H9 (cell line): ENCODE measurements around the gene DEFB132. TPM values are rescaled to one million over a fixed set of nuclear protein-coding genes. Genes with fewer than 3 reads are reported as not detected.

Experiments
- DNase-seq: peaks from one replicate; pipeline ENCODE4 v3.0.0-alpha.2; 2017
- H2AFZ ChIP-seq: one replicate; pipeline ENCODE4 v1.6.1; 2013; ENCODE audit warnings: mild to moderate bottlenecking, low read length, control low read depth, moderate library complexity
- H2AK5ac ChIP-seq: 2 replicates; pipeline ENCODE4 v1.6.1; 2013; ENCODE audit warnings: low read length, control low read depth, mixed read lengths; ENCODE audit not compliant: insufficient read length
- H2BK120ac ChIP-seq: one replicate; pipeline ENCODE4 v1.6.1; 2013; ENCODE audit warnings: low read depth, mild to moderate bottlenecking, low read length, control low read depth, inconsistent platforms; ENCODE audit not compliant: poor library complexity, severe bottlenecking
- H2BK12ac ChIP-seq: 2 replicates; pipeline ENCODE4 v1.6.1; 2013; ENCODE audit warnings: low read length, control low read depth, mixed read lengths, low read depth; ENCODE audit not compliant: insufficient read length
- H2BK15ac ChIP-seq: 2 replicates; pipeline ENCODE4 v1.6.1; 2013; ENCODE audit warnings: low read depth, low read length, control low read depth
- H2BK20ac ChIP-seq: one replicate; pipeline ENCODE4 v1.6.1; 2013; ENCODE audit warnings: low read depth, mild to moderate bottlenecking, low read length, control low read depth, inconsistent platforms; ENCODE audit not compliant: poor library complexity, severe bottlenecking
- H2BK5ac ChIP-seq: 2 replicates; pipeline ENCODE4 v1.6.1; 2013; ENCODE audit warnings: low read length, control low read depth, mixed read lengths; ENCODE audit not compliant: insufficient read length
- H3K14ac ChIP-seq: 2 replicates; pipeline ENCODE4 v1.6.1; 2013; ENCODE audit warnings: low read length, control low read depth; ENCODE audit not compliant: insufficient read depth
- H3K18ac ChIP-seq: 2 replicates; pipeline ENCODE4 v1.6.1; 2013; ENCODE audit warnings: low read depth, mild to moderate bottlenecking, mixed read lengths, low read length, control low read depth; ENCODE audit not compliant: insufficient read length
- H3K23ac ChIP-seq: 2 replicates; pipeline ENCODE4 v1.6.1; 2013; ENCODE audit warnings: low read length, control low read depth, mixed read lengths, low read depth; ENCODE audit not compliant: insufficient read length
- H3K23me2 ChIP-seq: 2 replicates; pipeline ENCODE4 v1.6.1; 2013; ENCODE audit warnings: low read depth, mild to moderate bottlenecking, mixed read lengths, low read length, control low read depth; ENCODE audit not compliant: insufficient read length, poor library complexity, severe bottlenecking
- H3K27ac ChIP-seq: 2 replicates; pipeline ENCODE4 v1.5.1; 2013; ENCODE audit warnings: low read length, control low read depth, mixed read lengths, low read depth; ENCODE audit not compliant: insufficient read length
- H3K27me3 ChIP-seq: 2 replicates; pipeline ENCODE4 v1.6.1; 2013; ENCODE audit warnings: low read length, control low read depth, inconsistent platforms; ENCODE audit not compliant: insufficient read depth
- H3K4ac ChIP-seq: 2 replicates; pipeline ENCODE4 v1.6.1; 2013; ENCODE audit warnings: low read depth, mild to moderate bottlenecking, control low read depth, inconsistent platforms, low read length, moderate library complexity
- H3K4me1 ChIP-seq: 2 replicates; pipeline ENCODE4 v1.6.1; 2013; ENCODE audit warnings: low read length, control low read depth, inconsistent platforms; ENCODE audit not compliant: insufficient read depth
- H3K4me2 ChIP-seq: 2 replicates; pipeline ENCODE4 v1.6.1; 2013; ENCODE audit warnings: low read length, control low read depth, mixed read lengths; ENCODE audit not compliant: insufficient read length, insufficient read depth
- H3K56ac ChIP-seq: 2 replicates; pipeline ENCODE4 v1.6.1; 2013; ENCODE audit warnings: low read depth, mild to moderate bottlenecking, mixed read lengths, low read length, control low read depth; ENCODE audit not compliant: insufficient read length
- H3K79me1 ChIP-seq: 2 replicates; pipeline ENCODE4 v1.6.1; 2013; ENCODE audit warnings: low read depth, mild to moderate bottlenecking, moderate library complexity, low read length, control low read depth, inconsistent platforms; ENCODE audit not compliant: insufficient read depth, poor library complexity, severe bottlenecking
- H3K79me2 ChIP-seq: 2 replicates; pipeline ENCODE4 v1.6.1; 2013; ENCODE audit warnings: low read length, control low read depth, inconsistent platforms; ENCODE audit not compliant: insufficient read depth
- H3K9ac ChIP-seq: 2 replicates; pipeline ENCODE4 v1.6.1; 2013; ENCODE audit warnings: low read length, control low read depth, mixed read lengths; ENCODE audit not compliant: insufficient read length; ENCODE audit errors: extremely low read depth
- H3K9me3 ChIP-seq: one replicate; pipeline ENCODE4 v1.6.1; 2013; ENCODE audit warnings: low read depth, low read length, inconsistent platforms; ENCODE audit not compliant: control insufficient read depth
- H3T11ph ChIP-seq: one replicate; pipeline ENCODE4 v1.6.1; 2013; ENCODE audit warnings: mild to moderate bottlenecking, low read length, control low read depth, inconsistent platforms
- H4K20me1 ChIP-seq: one replicate; pipeline ENCODE4 v1.6.1; 2013; ENCODE audit not compliant: control insufficient read depth, insufficient read length, insufficient read depth
- H4K5ac ChIP-seq: 2 replicates; pipeline ENCODE4 v1.6.1; 2013; ENCODE audit warnings: low read depth, mild to moderate bottlenecking, mixed read lengths, low read length, control low read depth; ENCODE audit not compliant: insufficient read length
- H4K8ac ChIP-seq: replicated peaks from 2 replicates; pipeline ENCODE4 v1.6.1; 2013; ENCODE audit warnings: low read length, control low read depth, mixed read lengths, low read depth; ENCODE audit not compliant: insufficient read length
- H4K91ac ChIP-seq: 2 replicates; pipeline ENCODE4 v1.6.1; 2013; ENCODE audit warnings: low read depth, mild to moderate bottlenecking, moderate library complexity, mixed read lengths, low read length, control low read depth; ENCODE audit not compliant: insufficient read length
- H3K27ac Mint-ChIP-seq, 3 experiments: 2 replicates in 2 of 3; 3 replicates in 1 of 3; pipeline ENCODE4 v1.8.0; 2020 to 2021; ENCODE audit warnings: mixed read lengths in 3 of 3, mild to moderate bottlenecking in 1 of 3, moderate library complexity in 1 of 3
- H3K27me3 Mint-ChIP-seq: 2 replicates; pipeline ENCODE4 v1.8.0; 2021; ENCODE audit warnings: low read depth, mild to moderate bottlenecking, moderate library complexity, mixed read lengths
- H3K36me3 Mint-ChIP-seq, 3 experiments: 2 replicates in 2 of 3; 3 replicates in 1 of 3; pipeline ENCODE4 v1.8.0; 2020 to 2021; ENCODE audit warnings: low read depth in 3 of 3, mixed read lengths in 3 of 3; ENCODE audit not compliant: insufficient read depth in 1 of 3
- H3K4me1 Mint-ChIP-seq, 2 experiments: 2 replicates each; pipeline ENCODE4 v1.8.0; 2020; ENCODE audit warnings: mixed read lengths in 2 of 2
- H3K4me3 Mint-ChIP-seq, 2 experiments: 2 replicates in 1 of 2; 3 replicates in 1 of 2; pipeline ENCODE4 v1.8.0; 2020 to 2021; ENCODE audit warnings: mild to moderate bottlenecking in 2 of 2, mixed read lengths in 2 of 2, moderate library complexity in 1 of 2
- H3K9me3 Mint-ChIP-seq, 2 experiments: 2 replicates in 1 of 2; 3 replicates in 1 of 2; pipeline ENCODE4 v1.8.0; 2020; ENCODE audit warnings: mild to moderate bottlenecking in 2 of 2, mixed read lengths in 2 of 2, moderate library complexity in 1 of 2
- CTCF ChIP-seq: fragments of 200-600 bp; sonication (generic); conservative IDR thresholded peaks from 3 replicates; pipeline ENCODE4 v1.8.0; 2021; ENCODE audit warnings: antibody characterized with exemption, mild to moderate bottlenecking
- WGBS: extraction: QIAGEN DNeasy Blood & Tissue Kit; methylation state at CpG from one replicate; pipeline ENCODE4 v1.1.7; 2013; ENCODE audit warnings: missing lambda C conversion rate, low lambda C conversion rate, mixed read lengths; ENCODE audit not compliant: insufficient read length; ENCODE audit errors: extremely low coverage; 5-methylcytosine and 5-hydroxymethylcytosine counted together
- total RNA-seq: library from RNA; stranded (reverse); gene quantifications from 2 replicates; pipeline ENCODE4 v1.2.1, GENCODE V29; 2021

The DEFB132 gene
- total RNA-seq, 1 experiment from 2014 or later: not detected

- no peak overlapping the region for H3K23ac ChIP-seq
- no peak overlapping the region for H4K91ac ChIP-seq
- no peak for DNase-seq
- no peak overlapping the region for H3K4me2 ChIP-seq
- no peak overlapping the region for H4K5ac ChIP-seq
- H3K56ac ChIP-seq: no peak overlapping the region
- H3K27me3 ChIP-seq: no peaks in the 10 kb centered on the region
- Mint-ChIP-seq H3K27me3 (no peaks in the 10 kb centered on the region; the same call in 1 of the 2 replicates), H3K27ac (no peak overlapping the region; a peak in 1 of 7 replicates), H3K36me3 (peaks cover 38 to 61% (median 39%) of the 10 kb centered on the region in 3 experiments), H3K4me1 (peaks cover 5 to 7% of the 10 kb centered on the region in 2 experiments), H3K9me3 (peaks cover 2 to 6% of the 10 kb centered on the region in 2 experiments; a peak in 3 of 5 replicates), H3K4me3 (no peak overlapping the region)
- H2AK5ac ChIP-seq: no peak overlapping the region
- no peak overlapping the region for H2AFZ ChIP-seq
- no peaks in the 10 kb centered on the region for H3K23me2 ChIP-seq
- no peak overlapping the region for H4K8ac ChIP-seq
- TF ChIP-seq CTCF: no peak
- no CpG with 5 or more reads among the region's 3 CpGs for WGBS
- no peak overlapping the region for H2BK5ac ChIP-seq
- H2BK12ac ChIP-seq: no peak overlapping the region
- H4K20me1 ChIP-seq: no peaks in the 10 kb centered on the region
- H3K79me1 ChIP-seq: no peaks in the 10 kb centered on the region
- H2BK120ac ChIP-seq: no peak overlapping the region
- no peak overlapping the region for H2BK20ac ChIP-seq
- H3K4me1 ChIP-seq: 0 out of 2 replicates have a peak, but pooled peaks cover 4% of the 10 kb centered on the region
- no peak overlapping the region for H2BK15ac ChIP-seq
- no peak overlapping the region for H3K9ac ChIP-seq
- H3K4ac ChIP-seq: no peak overlapping the region
- no peak overlapping the region for H3K14ac ChIP-seq
- no peak overlapping the region for H3T11ph ChIP-seq
- no peaks in the 10 kb centered on the region for H3K79me2 ChIP-seq
- no peak overlapping the region for H3K27ac ChIP-seq
- no peaks in the 10 kb centered on the region for H3K9me3 ChIP-seq
- H3K18ac ChIP-seq: no peak overlapping the region
These were observed 19.9 kb downstream of the DEFB132 start for GRCh38 chr20:277496-277781.
